Thyroid gland (tissue), 4 donors: Measurements from ENCODE around the gene PBX2.

Source experiments
- POLR2A ChIP-seq, 2 donors: fragments of 450-650 bp; IDR thresholded peaks; one replicate each; pipeline ENCODE4 v1.6.1; 2017; ENCODE audit warnings: antibody characterized with exemption in 2 of 2, mild to moderate bottlenecking in 2 of 2, moderate library complexity in 1 of 2
- TF ChIP-seq, protein P1 (sequence below), 6 experiments: fragments of 200-600 bp in 3 of 6; fragments of 450-650 bp in 3 of 6; sonication (generic) in 3 of 6; IDR thresholded peaks; one replicate each; pipeline ENCODE4 v1.5.1; 2016 to 2019; ENCODE audit warnings: antibody characterized with exemption in 6 of 6, mild to moderate bottlenecking in 2 of 6, inconsistent platforms in 1 of 6, moderate library complexity in 1 of 6

- TF ChIP-seq, protein P1, sequence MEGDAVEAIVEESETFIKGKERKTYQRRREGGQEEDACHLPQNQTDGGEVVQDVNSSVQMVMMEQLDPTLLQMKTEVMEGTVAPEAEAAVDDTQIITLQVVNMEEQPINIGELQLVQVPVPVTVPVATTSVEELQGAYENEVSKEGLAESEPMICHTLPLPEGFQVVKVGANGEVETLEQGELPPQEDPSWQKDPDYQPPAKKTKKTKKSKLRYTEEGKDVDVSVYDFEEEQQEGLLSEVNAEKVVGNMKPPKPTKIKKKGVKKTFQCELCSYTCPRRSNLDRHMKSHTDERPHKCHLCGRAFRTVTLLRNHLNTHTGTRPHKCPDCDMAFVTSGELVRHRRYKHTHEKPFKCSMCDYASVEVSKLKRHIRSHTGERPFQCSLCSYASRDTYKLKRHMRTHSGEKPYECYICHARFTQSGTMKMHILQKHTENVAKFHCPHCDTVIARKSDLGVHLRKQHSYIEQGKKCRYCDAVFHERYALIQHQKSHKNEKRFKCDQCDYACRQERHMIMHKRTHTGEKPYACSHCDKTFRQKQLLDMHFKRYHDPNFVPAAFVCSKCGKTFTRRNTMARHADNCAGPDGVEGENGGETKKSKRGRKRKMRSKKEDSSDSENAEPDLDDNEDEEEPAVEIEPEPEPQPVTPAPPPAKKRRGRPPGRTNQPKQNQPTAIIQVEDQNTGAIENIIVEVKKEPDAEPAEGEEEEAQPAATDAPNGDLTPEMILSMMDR (IDR thresholded peaks at IDR 0.05): no peak
- no peak for TF ChIP-seq POLR2A (IDR thresholded peaks at IDR 0.05)
Observed at GRCh38 chr6:32194388-32194787, 4.4 kb upstream of the PBX2 start.
